K562 (cell line): ENCODE data around the gene STIL. TPM values are rescaled to one million over a fixed set of nuclear protein-coding genes. Genes with fewer than 3 reads are reported as not detected.

Experiments
- ZNF354B ChIP-seq: fragments of 250-450 bp; sonication (Bioruptor Pico); IDR thresholded peaks from 2 replicates; pipeline ENCODE4 v1.4.0; 2020
- polyA plus RNA-seq, 8 experiments: library from polyadenylated mRNA; depleted of rRNA in 4 of 8; stranded (reverse) in 5 of 8; unstranded in 3 of 8; fragments of >200 nt; fragmentation: Nextera tagmentation in 2 of 8; fragmentation: Illumina TruSeq in 1 of 8; extraction: Ambion mirVana in 2 of 8; extraction: Trizol in 1 of 8; gene quantifications; 2 replicates each; pipeline versions ENCODE4 v1.2.1 to v1.2.3, GENCODE V29; 2011 to 2014; ENCODE audit warnings: inconsistent platforms in 1 of 8, missing spikeins in 1 of 8
- total RNA-seq, 7 experiments: library from RNA; depleted of rRNA in 6 of 7; stranded (reverse); fragments of >200 nt in 6 of 7; fragmentation: Illumina TruSeq in 2 of 7; extraction: Trizol in 2 of 7; gene quantifications; 2 replicates each; pipeline versions ENCODE4 v1.2.1 to v1.2.3, GENCODE V29; 2011 to 2021; ENCODE audit warnings: low replicate concordance in 1 of 7
- TF ChIP-seq, protein P1 (sequence below), 2 experiments: fragments of 450-650 bp; IDR thresholded peaks; 2 replicates each; pipeline ENCODE4 v1.6.1; 2016
- TF ChIP-seq, protein P2 (sequence below): fragments of 450-650 bp; conservative IDR thresholded peaks from 2 replicates; pipeline ENCODE4 v1.6.1; 2016; ENCODE audit warnings: missing genetic modification characterization, low read depth, mild to moderate bottlenecking, control low read depth, missing compliant biosample characterization
- TF ChIP-seq, protein P3 (sequence below): fragments of 450-650 bp; formaldehyde crosslinking; IDR thresholded peaks from 2 replicates; pipeline ENCODE4 v1.4.0; 2022; ENCODE audit warnings: missing genetic modification characterization
- TF ChIP-seq, protein P4 (sequence below): fragments of 450-650 bp; IDR thresholded peaks from 2 replicates; pipeline ENCODE4 v1.6.1; 2018; ENCODE audit warnings: mild to moderate bottlenecking, low read depth; ENCODE audit not compliant: partially characterized antibody
- TF ChIP-seq, protein P5 (sequence below): fragments of 250-450 bp; sonication (Bioruptor Pico); IDR thresholded peaks from 2 replicates; pipeline ENCODE4 v1.4.0; 2020; ENCODE audit warnings: mild to moderate bottlenecking

The STIL gene
- total and polyA plus RNA-seq, 9 of the 15 experiments (the other 6 are each of a cell fraction or from before 2014, with no cell fraction given), result 10.5 to 77.4 (median 39.6) TPM

DNA sequence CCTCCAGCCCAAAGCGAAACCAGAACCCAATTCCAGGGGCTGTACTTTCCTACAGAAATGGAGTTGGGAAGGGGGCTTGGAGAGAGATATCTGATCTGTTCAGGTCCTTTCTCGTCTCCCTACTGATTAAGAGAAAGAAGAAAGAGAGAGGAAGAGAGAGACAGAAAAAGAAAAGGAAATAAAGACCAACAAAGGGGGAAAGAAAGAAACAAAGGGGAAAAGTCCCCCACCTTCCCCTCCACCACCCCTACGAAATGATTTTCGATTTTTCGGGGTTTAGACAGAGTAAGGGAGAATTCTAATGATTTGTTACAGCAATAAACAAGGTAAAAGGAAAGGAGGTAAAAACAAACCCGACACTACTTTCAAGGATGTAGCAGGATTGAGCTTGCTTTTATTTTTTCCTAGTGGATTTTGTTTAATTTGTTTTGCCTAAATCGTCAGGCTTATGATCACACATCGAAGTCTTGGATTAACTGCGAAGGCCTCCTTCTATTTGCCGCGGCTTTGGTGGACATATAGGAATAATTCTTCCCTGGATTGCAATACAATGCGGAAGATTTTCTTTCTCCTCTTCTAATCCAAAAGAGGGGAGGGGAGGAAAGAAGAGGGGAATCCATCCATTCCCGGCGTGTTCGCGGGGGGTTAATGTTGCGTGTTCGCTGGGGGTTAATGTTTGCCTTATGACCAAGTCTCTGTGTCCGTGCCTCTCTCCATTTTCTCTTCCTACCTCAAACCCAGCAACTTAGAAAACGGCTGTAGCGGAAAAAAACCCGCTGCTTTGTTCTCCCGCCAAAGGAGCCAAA lies 83.9 kb downstream of the STIL start (continued):
- TF ChIP-seq, protein P1, sequence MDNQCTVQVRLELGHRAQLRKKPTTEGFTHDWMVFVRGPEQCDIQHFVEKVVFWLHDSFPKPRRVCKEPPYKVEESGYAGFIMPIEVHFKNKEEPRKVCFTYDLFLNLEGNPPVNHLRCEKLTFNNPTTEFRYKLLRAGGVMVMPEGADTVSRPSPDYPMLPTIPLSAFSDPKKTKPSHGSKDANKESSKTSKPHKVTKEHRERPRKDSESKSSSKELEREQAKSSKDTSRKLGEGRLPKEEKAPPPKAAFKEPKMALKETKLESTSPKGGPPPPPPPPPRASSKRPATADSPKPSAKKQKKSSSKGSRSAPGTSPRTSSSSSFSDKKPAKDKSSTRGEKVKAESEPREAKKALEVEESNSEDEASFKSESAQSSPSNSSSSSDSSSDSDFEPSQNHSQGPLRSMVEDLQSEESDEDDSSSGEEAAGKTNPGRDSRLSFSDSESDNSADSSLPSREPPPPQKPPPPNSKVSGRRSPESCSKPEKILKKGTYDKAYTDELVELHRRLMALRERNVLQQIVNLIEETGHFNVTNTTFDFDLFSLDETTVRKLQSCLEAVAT (IDR thresholded peaks at IDR 0.05), result peak in 1 of 2 experiments; percentile 42; a peak in 1 of 4 replicates
- TF ChIP-seq, protein P2, sequence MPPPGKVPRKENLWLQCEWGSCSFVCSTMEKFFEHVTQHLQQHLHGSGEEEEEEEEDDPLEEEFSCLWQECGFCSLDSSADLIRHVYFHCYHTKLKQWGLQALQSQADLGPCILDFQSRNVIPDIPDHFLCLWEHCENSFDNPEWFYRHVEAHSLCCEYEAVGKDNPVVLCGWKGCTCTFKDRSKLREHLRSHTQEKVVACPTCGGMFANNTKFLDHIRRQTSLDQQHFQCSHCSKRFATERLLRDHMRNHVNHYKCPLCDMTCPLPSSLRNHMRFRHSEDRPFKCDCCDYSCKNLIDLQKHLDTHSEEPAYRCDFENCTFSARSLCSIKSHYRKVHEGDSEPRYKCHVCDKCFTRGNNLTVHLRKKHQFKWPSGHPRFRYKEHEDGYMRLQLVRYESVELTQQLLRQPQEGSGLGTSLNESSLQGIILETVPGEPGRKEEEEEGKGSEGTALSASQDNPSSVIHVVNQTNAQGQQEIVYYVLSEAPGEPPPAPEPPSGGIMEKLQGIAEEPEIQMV (tag), result 0 out of 2 replicates have a peak, but pooled peaks have one; percentile 13
- TF ChIP-seq, protein P3, sequence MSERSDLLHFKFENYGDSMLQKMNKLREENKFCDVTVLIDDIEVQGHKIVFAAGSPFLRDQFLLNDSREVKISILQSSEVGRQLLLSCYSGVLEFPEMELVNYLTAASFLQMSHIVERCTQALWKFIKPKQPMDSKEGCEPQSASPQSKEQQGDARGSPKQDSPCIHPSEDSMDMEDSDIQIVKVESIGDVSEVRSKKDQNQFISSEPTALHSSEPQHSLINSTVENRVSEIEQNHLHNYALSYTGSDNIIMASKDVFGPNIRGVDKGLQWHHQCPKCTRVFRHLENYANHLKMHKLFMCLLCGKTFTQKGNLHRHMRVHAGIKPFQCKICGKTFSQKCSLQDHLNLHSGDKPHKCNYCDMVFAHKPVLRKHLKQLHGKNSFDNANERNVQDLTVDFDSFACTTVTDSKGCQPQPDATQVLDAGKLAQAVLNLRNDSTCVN, result peak; percentile 26; the same call in 1 of the 2 replicates
- TF ChIP-seq ZNF354B (CRISPR knock-in tag), result no peak
- TF ChIP-seq, protein P4, sequence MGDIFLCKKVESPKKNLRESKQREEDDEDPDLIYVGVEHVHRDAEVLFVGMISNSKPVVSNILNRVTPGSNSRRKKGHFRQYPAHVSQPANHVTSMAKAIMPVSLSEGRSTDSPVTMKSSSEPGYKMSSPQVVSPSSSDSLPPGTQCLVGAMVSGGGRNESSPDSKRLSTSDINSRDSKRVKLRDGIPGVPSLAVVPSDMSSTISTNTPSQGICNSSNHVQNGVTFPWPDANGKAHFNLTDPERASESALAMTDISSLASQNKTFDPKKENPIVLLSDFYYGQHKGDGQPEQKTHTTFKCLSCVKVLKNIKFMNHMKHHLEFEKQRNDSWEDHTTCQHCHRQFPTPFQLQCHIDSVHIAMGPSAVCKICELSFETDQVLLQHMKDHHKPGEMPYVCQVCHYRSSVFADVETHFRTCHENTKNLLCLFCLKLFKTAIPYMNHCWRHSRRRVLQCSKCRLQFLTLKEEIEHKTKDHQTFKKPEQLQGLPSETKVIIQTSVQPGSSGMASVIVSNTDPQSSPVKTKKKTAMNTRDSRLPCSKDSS, result no peak
- TF ChIP-seq, protein P5, sequence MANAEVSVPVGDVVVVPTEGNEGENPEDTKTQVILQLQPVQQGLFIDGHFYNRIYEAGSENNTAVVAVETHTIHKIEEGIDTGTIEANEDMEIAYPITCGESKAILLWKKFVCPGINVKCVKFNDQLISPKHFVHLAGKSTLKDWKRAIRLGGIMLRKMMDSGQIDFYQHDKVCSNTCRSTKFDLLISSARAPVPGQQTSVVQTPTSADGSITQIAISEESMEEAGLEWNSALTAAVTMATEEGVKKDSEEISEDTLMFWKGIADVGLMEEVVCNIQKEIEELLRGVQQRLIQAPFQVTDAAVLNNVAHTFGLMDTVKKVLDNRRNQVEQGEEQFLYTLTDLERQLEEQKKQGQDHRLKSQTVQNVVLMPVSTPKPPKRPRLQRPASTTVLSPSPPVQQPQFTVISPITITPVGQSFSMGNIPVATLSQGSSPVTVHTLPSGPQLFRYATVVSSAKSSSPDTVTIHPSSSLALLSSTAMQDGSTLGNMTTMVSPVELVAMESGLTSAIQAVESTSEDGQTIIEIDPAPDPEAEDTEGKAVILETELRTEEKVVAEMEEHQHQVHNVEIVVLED (CRISPR knock-in tag), result no peak
